A673 (cell line): ENCODE results near the gene GFOD2. TPM values are rescaled to one million over a fixed set of nuclear protein-coding genes. Genes with fewer than 3 reads are reported as not detected.

ENCODE experiments used
- BruUV-seq: library from RNA; stranded (reverse); fragments of 400-500 nt; replicated peaks from 2 replicates; lab custom pipeline; 2021; lab: Mats Ljungman, UMichigan
- CTCF ChIA-PET: fragments of 300-600 bp; sonication (Branson Sonifier 250); formaldehyde crosslinking; loops from one replicate; lab custom pipeline; 2022; ENCODE audit warnings: antibody characterized with exemption; lab: Charles Lee
- POLR2A ChIA-PET: fragments of 300-600 bp; sonication (Branson Sonifier 250); formaldehyde crosslinking; loops from one replicate; lab custom pipeline; 2022; ENCODE audit warnings: antibody characterized with exemption; ENCODE audit not compliant: low non-redundant PET; lab: Charles Lee
- DNase-seq: peaks from one replicate; pipeline ENCODE4 v3.0.0-alpha.2; 2015; ENCODE audit warnings: low spot score
- H3K27ac ChIP-seq: fragments of 200-600 bp; sonication (generic); 2 replicates; pipeline ENCODE4 v1.5.1; 2016; ENCODE audit warnings: mixed run types, low read depth, mild to moderate bottlenecking, mixed read lengths, antibody characterized with exemption, low read length; ENCODE audit not compliant: poor library complexity, severe bottlenecking
- H3K27me3 ChIP-seq: fragments of 200-600 bp; sonication (generic); replicated peaks from 2 replicates; pipeline ENCODE4 v1.6.1; 2017; ENCODE audit warnings: mixed run types, low read depth, mild to moderate bottlenecking, mixed read lengths, antibody characterized with exemption, low read length; ENCODE audit not compliant: insufficient read depth, poor library complexity
- H3K36me3 ChIP-seq: fragments of 200-600 bp; sonication (generic); 2 replicates; pipeline ENCODE4 v1.6.1; 2016; ENCODE audit warnings: mixed run types, mild to moderate bottlenecking, mixed read lengths, antibody characterized with exemption, low read length; ENCODE audit not compliant: insufficient read depth, poor library complexity, severe bottlenecking
- H3K4me1 ChIP-seq: fragments of 200-600 bp; sonication (generic); 2 replicates; pipeline ENCODE4 v1.6.1; 2017; ENCODE audit warnings: mixed run types, mild to moderate bottlenecking, mixed read lengths, antibody characterized with exemption, low read length; ENCODE audit not compliant: insufficient read depth, poor library complexity, severe bottlenecking
- H3K4me3 ChIP-seq: fragments of 200-600 bp; sonication (generic); 2 replicates; pipeline ENCODE4 v1.5.1; 2016; ENCODE audit warnings: low read depth, mixed run types, mild to moderate bottlenecking, mixed read lengths, low read length; ENCODE audit not compliant: poor library complexity, severe bottlenecking
- H3K9me3 ChIP-seq: fragments of 200-600 bp; sonication (generic); 2 replicates; pipeline ENCODE4 v1.6.1; 2016; ENCODE audit warnings: mixed run types, low read depth, mild to moderate bottlenecking, mixed read lengths, antibody characterized with exemption, low read length; ENCODE audit not compliant: poor library complexity, severe bottlenecking
- EZH2 ChIP-seq: fragments of 200-600 bp; sonication (generic); IDR thresholded peaks from 2 replicates; pipeline ENCODE4 v1.6.1; 2017; ENCODE audit warnings: borderline replicate concordance, low read depth, mild to moderate bottlenecking, mixed read lengths, antibody characterized with exemption, low read length; ENCODE audit not compliant: poor library complexity, severe bottlenecking
- intact Hi-C: fragments of 100-400 bp; cut with micrococcal nuclease; formaldehyde crosslinking; loops from one replicate; pipeline ENCODE4 v1.10.0; 2022; ENCODE audit not compliant: unreplicated experiment
- total RNA-seq: library from RNA; stranded (reverse); gene quantifications from 2 replicates; pipeline ENCODE4 v1.2.3, GENCODE V29; 2021
- TF ChIP-seq, protein P1 (sequence below): fragments of 300-800, 200-600 bp; sonication (generic); conservative IDR thresholded peaks from 2 replicates; pipeline ENCODE4 v1.5.1; 2017; ENCODE audit warnings: low read depth, mild to moderate bottlenecking, antibody characterized with exemption, low read length, moderate library complexity, mixed read lengths

Gene GFOD2
- total RNA-seq, 1 experiment from 2014 or later, result 22.6 TPM

DNA sequence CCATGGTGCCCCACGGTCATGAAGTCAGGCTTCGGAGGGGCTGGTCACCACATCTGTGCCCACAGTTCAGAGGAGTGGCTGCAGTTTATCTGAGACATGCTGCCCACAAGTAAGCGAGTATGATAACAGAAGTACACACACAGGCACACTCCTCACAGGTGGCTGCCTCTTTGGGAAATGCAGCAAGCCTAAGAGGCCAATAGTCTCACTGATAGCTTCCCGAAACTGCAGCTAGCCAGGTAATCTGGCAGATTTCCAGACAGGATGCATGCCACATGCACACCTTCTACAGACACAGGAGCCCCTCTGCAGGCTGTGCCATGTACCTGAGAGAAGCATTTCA is 12.6 kb upstream of the GFOD2 start:
- Histone ChIP-seq H3K36me3 (peaks cover 28% of the 10 kb centered on the region), H3K27me3 (no peaks in the 10 kb centered on the region), H3K9me3 (no peaks in the 10 kb centered on the region), H3K27ac (no peak overlapping the region), H3K4me1 (no peaks in the 10 kb centered on the region), H3K4me3 (no peak overlapping the region)
- ChIA-PET POLR2A (no interaction called here), CTCF (no interaction called here)
- intact Hi-C loops, result no loop called here
- TF ChIP-seq, protein P1, sequence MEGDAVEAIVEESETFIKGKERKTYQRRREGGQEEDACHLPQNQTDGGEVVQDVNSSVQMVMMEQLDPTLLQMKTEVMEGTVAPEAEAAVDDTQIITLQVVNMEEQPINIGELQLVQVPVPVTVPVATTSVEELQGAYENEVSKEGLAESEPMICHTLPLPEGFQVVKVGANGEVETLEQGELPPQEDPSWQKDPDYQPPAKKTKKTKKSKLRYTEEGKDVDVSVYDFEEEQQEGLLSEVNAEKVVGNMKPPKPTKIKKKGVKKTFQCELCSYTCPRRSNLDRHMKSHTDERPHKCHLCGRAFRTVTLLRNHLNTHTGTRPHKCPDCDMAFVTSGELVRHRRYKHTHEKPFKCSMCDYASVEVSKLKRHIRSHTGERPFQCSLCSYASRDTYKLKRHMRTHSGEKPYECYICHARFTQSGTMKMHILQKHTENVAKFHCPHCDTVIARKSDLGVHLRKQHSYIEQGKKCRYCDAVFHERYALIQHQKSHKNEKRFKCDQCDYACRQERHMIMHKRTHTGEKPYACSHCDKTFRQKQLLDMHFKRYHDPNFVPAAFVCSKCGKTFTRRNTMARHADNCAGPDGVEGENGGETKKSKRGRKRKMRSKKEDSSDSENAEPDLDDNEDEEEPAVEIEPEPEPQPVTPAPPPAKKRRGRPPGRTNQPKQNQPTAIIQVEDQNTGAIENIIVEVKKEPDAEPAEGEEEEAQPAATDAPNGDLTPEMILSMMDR, result no peak
- no peak for TF ChIP-seq EZH2
- no peak for DNase-seq
- BruUV-seq, result no TSS peak

DNA sequence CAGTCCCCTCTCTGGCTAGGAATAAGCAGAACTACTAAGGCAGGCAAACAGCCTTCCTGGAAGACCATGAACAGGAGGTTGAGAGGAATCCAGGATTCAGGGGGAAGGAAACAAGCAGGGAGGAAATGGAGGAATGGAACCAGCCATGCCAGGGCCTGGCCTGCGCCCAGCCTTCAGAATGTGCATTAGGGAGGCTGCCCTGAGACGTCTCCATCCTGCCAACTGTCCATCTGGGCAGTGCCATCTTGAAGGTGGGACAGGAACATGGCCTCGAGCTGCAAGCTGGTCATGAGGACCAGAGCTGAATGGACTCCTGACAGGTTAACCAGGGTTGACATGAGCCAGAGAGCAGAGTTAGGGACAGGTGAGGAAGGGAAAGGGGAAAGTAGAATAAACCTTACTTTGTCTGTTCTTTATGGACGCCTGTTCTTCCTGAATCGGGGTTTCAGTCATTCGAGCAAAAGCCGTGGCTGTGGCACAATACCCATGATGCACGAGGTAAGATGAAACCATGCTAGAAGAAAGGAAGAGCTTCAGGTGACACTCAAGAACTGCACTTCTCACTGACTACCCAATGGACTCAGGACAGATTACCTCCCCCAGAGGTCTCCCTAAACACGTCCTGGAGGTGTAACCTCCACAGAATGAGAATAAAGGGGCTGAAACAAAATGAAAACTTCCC is 12.1 kb upstream of the GFOD2 start:
- no peaks in the 10 kb centered on the region for H3K4me1 ChIP-seq
- no peak overlapping the region for H3K27ac ChIP-seq
- intact Hi-C loops, result no loop called here
- TF ChIP-seq, protein P1, result no peak
- TF ChIP-seq EZH2, result no peak
- peaks cover 28% of the 10 kb centered on the region for H3K36me3 ChIP-seq
- POLR2A ChIA-PET, result no interaction called here
- BruUV-seq, result no TSS peak
- no peaks in the 10 kb centered on the region for H3K27me3 ChIP-seq
- CTCF ChIA-PET, result no interaction called here
- H3K9me3 ChIP-seq, result no peaks in the 10 kb centered on the region
- no peak for DNase-seq
- H3K4me3 ChIP-seq, result no peak overlapping the region

DNA sequence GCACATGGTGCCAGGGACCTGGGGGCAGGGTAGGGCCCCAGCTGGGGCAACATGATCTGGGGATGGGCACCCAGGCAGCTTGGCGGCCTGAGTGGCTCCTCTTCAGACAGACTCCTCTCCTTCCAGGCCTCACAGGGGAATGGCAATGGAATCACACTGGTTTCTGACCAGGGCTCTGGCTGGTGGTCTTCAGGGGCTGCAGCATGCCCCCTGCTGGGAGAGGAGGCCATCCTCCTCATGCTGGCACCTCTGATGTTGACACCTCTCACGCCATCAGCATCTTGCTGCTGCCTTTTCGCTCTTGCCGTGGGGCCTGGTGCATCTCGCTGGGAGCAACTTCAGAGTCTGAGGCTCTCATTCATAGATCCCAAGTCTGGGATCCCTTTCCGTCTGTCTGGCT is 11.2 kb upstream of the GFOD2 start:
- CTCF ChIA-PET, result no interaction called here

More for the DNA sequence above, 11.2 kb upstream of the GFOD2 start:
- intact Hi-C loops, result no loop called here
- Histone ChIP-seq H3K27ac (no peak overlapping the region), H3K4me1 (no peaks in the 10 kb centered on the region), H3K4me3 (no peak overlapping the region), H3K27me3 (no peaks in the 10 kb centered on the region), H3K36me3 (peaks cover 28% of the 10 kb centered on the region), H3K9me3 (no peaks in the 10 kb centered on the region)
- POLR2A ChIA-PET, result no interaction called here
- no peak for DNase-seq
- TF ChIP-seq, protein P1, result no peak
- no peak for TF ChIP-seq EZH2
- no TSS peak for BruUV-seq
